Suppressor macrophage treated with lipopolysaccharide for 1 hour (primary cell): ENCODE data around the gene FAM217B.

ENCODE experiments used
- DNase-seq, 3 donors: peaks; one replicate each; pipeline ENCODE4 v3.0.0-alpha.2; 2020 to 2022

Gene FAM217B, protein sequence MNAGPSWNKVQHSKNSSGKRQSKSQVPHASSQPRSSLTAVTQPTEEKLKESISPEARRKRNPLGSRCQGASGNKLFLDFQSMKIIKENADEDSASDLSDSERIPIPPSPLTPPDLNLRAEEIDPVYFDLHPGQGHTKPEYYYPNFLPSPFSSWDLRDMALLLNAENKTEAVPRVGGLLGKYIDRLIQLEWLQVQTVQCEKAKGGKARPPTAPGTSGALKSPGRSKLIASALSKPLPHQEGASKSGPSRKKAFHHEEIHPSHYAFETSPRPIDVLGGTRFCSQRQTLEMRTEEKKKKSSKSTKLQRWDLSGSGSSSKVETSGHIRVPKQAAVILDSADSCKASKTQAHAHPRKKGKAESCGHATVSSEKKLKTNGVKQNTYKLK

DNA sequence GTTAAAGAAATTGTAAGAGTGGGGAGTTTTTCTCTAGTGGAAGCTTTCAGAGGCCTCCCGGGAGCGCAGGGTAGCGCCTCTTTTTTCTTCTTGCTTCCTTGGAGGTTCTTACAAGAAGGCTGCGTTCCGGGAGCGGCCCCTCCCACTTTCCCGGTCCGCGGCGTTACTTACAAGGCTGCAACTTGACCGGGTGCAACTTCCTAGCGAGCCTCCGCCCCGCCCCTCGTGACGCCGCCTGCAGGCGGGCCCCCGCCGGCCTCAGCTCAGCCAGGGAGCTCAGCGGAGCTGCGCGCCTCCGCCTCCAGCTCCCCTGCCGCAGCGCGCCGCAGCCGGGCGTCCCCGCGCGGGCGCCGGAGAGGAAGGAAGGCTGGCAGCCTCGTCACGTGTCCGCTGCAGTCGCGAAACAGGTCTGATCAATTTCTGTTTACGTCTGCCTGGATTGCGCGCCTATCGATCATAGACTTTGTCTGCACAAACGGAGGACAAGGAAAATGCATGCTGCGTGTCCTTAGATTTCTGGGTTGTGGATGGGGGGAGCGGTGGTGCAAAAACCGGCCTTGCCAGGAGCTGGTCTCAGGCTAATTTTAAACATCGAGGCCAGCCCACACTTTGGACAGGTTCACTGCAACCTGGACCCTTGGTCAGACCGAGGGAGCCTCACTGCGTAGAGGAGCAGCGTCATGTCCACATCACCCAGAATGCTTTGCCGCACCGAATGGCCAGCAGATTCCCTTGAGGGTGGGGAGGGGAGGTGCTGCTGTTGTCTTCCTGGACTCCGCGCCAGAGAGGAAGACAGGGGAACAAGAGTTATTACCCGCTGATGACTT lies at the start of gene FAM217B, which contains the start of gene PPP1R3D:
Gene FAM217B, plus strand, starts transcription at position 261 of the 827 bp plus-strand sequence. CDS start 3,555 bp downstream, outside the sequence.
Gene PPP1R3D, minus strand, starts transcription at position 177 of the 827 bp plus-strand sequence. CDS start 374 bp downstream, outside the sequence.
- DNase-seq, result peak; percentile 97 to 99 (median 98)

DNA sequence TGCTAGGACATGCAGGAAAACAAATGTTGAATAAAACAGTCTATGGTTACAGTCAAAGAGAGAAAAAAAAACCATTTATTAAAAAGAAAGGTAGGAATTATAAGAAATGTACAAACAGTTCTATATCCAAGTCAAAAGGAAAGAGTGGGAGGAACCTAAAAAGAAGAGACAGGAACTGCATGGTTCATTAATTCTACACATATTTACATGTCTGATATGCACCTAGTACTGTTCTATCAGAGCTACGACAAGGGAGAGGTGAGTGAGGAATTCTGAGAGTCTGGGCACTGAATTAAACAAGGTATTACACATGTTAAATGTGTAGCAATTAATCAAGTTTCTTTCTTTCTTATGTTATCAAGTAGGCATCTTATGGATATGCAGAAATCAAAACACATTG lies 48.6 kb upstream of the FAM217B start:
- DNase-seq, result no peak

DNA sequence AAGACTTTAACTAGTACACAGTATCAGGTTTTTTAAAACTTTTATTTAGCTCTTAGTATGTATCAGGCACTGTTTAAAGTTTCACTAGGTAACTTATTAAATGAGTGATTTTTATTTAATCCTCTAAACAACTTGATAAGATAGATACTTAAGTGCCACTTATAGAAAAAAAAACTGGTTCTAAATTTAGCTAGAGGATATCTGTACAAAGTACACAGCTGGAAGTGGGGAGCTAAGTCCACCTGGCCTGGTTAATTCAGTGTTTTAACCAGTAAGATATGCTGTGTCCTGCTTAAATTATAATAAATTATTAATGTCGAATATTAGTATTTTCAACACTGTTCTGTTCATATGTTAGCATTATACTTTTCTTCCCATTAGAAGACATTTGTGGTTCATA lies 44.3 kb upstream of the FAM217B start:
- DNase-seq, result no peak

DNA sequence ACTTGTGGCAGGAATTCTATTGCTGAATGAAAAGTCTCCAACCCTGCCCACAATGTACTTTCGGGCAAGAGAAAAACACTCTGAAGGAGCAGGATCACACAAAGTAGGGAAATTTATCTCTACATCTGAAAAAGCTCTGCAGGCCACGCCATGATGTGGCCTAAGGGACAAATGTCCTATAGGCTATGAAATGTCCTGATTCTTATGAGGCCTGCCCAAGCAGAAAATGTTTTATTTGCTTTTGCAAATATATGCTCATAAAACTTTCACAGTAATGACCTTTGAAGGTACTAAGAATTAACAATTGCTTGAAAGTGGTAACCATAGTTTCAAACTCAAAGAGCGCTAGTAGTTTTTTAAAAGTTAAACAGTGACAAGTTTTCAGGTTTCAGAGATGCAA lies 37.7 kb upstream of the FAM217B start:
- DNase-seq, result no peak

DNA sequence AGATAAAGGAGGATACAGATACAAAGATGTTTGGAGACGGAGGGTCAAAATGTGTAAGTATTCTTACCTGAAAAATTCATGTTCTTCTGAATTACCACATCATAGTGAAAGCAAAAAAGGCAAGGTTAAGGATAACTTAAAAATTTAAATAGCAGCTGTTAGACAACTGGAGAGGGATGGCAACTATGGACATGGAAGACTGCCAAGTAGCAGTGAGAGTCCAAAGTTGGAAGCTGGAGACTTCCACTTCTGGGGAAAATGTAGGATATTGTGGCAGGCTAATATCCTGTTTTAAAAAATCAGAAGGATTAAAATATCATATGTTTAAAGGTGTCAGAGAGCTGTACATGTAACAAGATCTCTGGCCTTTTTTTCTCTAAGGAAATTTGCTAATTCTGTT lies 36.6 kb upstream of the FAM217B start:
- DNase-seq, result no peak

DNA sequence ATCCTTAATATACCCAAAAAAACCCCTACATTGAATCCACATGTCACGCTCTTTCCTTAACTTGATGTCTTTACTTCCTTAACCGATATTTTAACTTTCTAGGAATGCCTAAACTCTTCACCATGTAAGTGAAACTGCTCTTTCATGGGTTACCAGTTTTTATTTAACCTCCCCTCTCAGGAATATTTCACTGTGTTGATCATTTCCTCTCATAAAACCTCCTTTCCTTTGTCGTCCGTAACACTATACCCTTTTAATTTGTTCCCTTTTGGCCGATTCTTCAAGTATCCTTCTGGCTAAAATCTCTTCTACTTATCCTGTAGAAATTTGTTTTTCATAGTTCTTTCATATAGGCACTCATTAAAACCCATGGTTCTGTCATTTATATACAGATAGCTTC lies 31.3 kb upstream of the FAM217B start:
- no peak for DNase-seq

DNA sequence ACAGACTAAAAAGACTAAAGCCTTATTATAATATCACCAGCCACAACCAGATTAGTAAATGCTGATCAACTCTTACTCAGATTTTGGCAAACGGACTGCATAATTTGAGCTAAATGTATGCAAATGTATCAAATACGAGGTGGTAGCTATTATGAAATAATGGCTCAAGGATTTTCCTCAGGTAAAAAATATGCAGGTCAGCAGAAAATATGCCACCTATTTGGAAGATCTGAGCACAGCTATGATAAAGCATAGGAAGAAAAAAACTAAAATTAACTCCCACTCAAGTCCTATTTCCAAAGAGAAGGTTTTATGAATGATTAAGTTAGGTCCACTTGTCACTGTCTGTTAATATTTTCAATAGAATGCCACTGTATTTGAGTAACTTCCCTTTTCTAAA lies 29.1 kb upstream of the FAM217B start:
- DNase-seq, result no peak

DNA sequence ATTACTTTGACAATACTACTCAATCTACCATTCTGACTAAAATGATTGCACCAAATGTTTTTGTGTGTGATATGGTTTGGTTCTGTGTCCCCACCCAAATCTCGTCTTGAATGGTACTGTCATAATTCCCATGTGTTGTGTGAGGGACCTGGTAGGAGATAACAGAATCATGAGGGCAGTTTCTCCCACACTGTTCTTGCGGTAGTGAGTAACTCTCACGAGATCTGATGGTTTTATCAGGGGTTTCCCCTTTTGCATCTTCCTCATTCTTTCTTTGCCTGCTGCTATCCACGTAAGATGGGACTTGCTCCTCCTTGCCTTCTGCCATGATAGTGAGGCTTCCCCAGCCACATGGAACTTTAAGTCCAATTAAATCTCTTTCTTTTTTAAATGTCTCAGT lies 27.6 kb upstream of the FAM217B start:
- peak; percentile 63 to 75 (median 72) for DNase-seq

DNA sequence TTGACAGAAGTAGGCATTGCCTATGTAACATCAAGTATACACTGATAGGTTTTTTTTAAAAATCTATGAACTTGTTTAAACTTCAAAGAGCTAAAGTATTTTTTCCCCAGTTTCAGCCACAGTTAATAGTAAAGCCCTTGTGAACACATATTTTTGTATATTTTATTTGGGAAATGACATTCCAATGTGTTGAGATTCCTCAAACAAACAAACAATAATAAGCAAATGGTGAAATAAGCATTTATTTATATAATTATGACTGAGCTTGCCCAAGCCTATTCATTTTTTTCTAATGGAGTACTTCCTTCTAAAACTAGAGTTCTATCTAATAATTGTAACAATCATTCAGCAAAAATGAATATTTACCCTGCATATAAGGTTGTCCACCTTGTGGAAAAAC lies 19.2 kb upstream of the FAM217B start:
- DNase-seq, result no peak

DNA sequence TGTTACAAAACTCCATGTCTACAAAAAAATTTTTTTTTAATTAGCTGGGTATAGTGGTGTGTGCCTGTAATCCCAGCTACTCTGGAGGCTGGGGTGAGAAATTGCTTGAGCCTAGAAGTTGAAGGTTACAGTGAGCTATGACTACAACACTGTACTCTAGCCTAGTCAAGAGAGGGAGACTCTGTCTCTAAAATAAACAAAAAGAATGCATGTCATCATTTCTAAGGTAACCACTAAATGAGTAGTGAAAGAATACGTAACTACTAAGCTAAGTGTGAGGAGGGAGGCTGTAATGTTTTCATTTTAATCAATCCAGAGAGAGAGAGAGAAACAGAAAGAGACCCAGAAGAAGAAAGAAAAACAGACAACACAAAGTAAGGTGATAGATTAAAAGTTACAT lies 16.7 kb upstream of the FAM217B start:
- DNase-seq, result no peak

DNA sequence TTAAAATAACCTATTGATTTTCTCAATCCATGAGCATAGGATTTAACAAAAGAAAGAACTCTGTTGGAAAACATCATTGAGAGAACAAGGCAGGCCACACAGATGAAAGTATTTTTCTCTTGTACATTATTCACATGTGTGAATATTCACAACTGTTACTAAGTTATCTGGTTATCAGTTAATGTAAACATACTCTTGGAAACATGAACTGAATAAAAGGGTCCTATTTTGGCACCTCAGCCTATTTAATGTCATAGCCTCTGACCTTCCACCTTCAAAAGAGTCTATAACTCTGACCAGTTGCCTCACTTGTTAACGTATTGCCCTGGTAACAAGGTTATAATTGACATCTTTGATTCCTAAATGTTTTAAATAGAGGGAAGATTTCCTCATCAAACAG lies 14.8 kb upstream of the FAM217B start:
- no peak for DNase-seq

DNA sequence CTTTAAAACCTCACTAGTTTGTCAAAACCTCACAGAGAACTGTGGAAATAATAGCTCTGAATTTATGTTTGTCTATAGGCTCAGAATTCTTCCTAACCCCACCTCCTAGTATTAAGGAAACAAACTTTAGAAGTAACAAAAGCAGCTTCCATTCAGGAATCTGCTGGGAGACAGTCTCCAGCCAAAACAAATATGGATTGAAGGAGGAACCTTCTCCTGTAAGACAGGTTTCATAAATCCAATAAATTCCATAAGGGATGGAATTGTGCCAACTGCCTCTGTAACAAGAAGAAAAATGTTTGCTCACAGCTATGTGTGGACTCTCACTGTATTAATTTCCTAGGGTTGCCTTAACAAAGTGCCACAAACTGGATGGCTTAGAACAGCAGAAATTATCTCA lies 14.3 kb upstream of the FAM217B start:
- DNase-seq, result no peak

DNA sequence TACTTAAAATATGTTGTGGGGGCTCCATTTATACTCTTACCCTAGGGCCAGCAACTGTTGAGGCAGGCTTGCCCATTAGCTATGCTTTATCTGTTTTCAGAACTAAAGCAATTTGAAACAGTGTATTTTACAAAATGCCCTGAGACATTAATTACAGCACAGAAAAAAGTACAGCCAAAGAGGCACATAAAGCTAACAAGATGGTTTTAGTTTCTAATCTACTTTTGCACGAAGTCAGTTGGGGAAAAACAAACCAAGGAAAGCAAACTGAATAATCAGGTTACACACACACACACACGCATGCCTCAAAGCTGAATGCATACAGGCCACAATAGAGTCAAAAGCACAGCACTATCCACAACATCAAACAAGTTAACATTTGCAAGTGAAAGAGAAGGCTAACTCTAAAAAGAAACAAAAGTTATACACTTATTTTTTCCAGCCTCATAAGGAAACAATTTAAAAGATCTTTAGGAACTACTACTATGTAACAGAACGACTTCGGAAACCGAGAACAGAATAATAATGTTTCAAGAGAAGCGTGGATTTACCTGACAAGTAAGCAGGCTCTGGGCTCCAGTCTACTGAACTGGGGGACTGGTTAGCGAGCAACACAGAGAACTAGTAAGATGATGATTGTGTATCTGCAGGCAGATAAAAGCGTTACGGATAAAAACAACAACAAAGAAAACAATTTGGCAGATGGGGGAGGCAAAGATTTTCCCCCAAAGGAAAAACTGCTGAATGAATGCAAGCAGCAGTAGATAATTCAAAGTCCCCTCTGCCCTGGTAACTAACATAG lies 8.5 kb upstream of the FAM217B start:
- DNase-seq, result no peak

DNA sequence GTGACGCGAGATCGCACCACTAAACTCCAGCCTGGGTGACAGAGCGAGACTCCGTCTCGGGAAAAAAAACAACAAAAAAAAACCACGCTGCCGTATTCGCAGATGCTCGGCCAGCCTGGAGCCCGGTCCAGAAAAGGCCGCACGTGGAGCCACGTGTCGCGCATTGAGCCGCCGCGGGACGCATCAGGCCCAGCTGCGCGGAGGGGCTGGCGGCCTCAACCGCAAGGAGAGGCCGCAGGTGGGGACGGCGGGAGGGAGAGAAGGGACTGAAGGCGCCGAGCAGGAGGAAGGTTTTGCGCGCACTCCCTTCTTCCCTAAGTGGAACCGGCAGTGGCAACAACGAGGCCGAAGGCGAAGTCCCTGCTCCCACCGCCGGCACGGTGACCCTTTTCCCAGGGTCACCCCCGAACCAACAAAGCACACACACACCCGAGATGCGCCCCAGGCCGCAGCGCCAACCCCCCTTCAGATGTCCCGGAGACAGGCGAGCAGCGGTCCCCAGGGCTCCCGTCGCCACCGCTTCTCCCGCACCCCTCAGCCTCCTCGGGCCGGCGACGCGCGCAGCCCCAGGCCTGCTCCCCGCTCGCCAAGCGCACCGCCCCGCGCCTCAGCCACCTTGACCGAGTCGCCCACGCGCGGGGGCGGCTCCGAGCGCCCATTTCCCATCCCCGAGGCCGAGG lies 7.4 kb upstream of the FAM217B start:
- DNase-seq, result no peak

DNA sequence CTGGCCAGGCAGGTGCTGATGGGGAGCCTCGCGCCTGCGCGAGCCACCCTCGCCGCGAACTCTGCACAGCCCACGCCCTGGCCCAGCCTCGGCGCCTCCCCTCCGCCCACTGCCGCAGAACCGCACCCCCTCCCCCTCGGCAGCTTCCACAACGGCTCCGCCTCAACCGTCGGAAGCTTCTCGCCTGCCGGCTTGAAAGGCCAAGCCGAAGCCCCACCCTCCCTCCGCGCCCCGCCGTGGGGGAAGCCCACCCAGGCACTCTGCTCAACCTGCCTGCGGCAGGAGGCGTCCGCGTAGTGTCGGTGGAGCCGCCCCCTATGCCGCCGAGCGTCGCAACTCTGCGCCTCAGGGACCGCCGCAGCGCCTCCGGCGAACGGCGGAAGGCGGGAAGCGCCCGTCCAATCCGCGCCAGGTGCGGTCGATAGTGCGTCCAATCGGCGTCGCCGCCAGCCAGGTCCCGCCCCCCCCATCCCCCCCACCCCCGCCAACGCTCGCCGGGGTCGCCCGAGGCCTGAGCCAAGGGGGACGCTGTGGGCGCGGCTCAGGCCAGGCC lies 6.8 kb upstream of the FAM217B start, which contains the start of gene SYCP2:
Gene SYCP2, minus strand, starts transcription at position 342 of the 553 bp plus-strand sequence. CDS start 11,224 bp downstream, outside the sequence.
- DNase-seq, result peak; percentile 32 to 43 (median 41)

DNA sequence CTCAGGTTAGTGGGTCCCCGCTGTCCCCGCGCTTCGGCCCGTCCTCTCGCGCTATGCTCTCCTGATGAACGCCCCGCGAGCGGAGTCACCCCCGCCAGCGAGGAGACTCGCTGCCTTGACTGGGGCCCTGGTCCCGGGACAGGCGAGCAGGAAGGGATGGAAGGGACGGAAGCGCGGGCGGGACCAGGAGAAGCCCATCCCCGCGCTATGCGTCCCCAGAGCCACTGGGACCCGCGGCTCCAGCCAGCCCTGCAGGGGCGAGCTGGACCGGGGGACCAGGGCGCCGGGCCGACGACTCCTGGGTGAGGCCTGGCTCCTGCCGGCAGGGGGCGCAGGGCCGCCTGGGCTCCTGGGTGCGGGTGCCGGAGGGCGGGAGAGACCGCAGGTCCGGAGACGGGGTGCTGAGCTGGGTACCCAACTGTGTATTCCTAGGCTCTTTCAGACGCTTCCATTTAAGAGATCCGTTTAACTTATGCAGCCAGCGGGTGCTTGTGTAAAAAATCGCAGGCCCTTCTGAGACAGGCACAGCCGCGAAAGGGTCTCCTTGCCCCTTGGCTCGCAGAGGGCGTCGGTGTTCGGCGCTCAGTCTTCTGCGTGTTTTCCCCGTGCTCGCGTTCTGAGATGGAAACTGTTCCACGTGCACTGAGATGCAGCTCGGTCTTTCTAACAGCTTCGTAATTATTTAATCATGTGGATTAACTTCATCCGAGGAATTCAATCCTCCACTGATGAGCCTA lies 6.2 kb upstream of the FAM217B start:
- DNase-seq, result peak; percentile 74 to 95 (median 88)

DNA sequence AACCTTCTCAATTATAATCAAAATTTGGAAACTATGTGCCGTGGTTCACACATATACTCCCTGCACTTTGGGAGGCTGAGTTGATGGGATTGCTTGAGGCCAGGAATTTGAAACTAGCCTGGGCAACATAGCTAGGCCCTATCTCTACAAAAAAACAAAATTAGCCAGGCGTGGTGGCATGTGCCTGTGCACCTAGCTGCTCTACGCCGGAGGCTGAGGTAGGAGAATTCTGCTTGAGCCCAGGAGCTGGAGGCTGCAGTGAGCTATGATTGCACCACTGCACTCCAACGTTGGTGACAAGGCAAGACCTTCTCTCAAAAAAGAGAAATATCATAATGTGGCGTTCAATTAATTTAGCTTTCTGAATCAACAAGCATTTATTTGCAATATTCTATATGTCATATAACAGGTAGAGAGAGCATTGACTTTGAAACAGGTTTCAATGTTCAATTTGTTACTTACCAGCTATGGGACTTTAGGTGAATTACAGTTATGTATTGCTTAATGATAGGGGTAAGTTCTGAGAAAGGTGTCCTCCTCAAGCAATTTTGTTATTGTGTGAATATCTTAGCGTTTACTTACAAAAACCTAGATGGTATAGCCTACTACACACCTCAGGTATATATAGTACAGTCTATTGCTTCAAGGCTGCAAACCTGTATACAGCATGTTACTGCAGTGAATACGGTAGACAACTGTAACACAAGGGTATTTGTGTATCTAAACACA lies 4.6 kb upstream of the FAM217B start:
- no peak for DNase-seq

DNA sequence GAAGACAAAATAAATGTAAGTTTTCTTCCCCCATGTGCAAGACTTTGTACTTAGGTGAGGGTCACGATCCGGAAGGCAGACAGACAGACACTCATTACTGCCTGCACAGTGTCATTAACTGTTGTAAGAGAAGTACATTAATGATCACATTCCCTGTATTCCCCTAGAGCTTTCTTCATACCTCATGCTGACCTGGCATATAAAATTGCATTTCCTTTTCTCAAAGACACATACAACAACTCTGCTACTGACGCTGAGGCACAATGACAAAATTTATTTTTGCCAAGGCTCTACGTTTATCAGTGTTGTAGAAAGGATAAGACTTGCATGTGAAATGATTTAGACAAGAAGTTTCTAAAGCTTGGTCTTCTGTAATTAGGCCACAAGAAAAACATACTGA lies 3.8 kb upstream of the FAM217B start:
- DNase-seq, result peak in 1 of 3 donors; percentile 28

DNA sequence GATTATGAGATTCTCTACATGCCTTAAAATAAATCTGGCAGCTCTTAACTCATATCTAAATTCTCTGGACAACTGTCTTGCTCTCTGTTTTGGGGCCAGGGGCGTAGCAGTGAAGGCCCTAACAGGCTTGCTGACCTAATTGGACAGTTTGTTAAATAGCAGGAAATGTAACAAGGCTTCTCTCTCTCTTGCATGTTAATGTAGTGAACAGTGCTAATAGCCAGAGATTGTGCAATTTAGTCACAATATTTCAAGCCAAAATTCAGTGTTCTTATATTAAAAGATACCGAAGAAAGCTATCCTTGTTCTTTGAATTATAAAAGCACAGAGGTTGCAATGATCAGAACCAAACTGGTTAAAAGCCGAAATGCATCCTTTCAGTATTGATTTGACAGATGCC lies 3.0 kb upstream of the FAM217B start:
- DNase-seq, result no peak

DNA sequence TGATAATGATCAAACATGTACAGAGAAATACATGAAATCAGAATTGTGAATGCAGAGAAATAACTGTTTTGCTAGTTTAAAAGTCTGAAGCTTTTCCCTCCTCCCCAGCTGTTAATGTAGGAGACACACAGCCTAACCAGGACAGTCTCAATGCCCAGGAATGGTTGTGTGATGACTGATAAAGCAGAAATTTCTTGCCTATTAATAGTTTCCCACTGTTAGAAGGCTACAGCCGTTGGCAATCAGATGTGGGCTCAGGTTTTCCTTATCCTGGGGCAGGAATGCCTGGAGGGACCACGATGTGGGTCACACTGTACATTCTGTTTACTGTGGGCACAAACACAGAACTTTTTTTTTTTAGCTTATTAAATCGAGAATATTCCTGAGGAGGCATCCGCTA lies 2.0 kb upstream of the FAM217B start:
- DNase-seq, result no peak

DNA sequence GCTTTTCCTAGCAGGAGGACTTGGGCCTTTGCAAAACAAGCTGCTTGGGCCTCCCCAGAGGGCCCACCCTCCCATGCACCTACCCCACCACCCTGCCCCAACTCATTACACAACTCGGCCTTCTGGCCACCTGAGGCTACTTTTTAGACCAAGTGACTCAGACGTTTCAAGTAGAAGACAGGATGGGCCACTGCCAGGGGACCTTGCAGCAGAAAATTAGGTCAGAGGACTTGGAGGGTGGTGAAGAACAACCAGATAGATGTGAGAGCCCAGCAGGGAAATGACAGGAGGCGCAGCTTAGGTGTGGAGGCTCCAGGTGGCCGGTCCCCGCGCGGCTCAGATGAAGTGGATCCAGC lies 1.5 kb upstream of the FAM217B start:
- DNase-seq, result no peak
